SK-N-MC (cell line): Measurements from ENCODE around the gene SLCO3A1.

Experiments
- EZH2 ChIP-seq: fragments of 200-600 bp; sonication (generic); IDR thresholded peaks from one replicate; pipeline ENCODE4 v1.6.1; 2017; ENCODE audit warnings: antibody characterized with exemption
- FOXP2 ChIP-seq: optimal IDR thresholded peaks from 2 replicates; pipeline ENCODE3; 2011; ENCODE audit warnings: mild to moderate bottlenecking, moderate library complexity; ENCODE audit not compliant: insufficient read depth; ENCODE audit errors: extremely low read length, control extremely low read depth
- POLR2AphosphoS5 ChIP-seq: IDR thresholded peaks from 2 replicates; pipeline ENCODE4 v1.6.1; 2012; ENCODE audit warnings: mild to moderate bottlenecking, low read depth, low read length, borderline replicate concordance

- TF ChIP-seq POLR2AphosphoS5 (no peak), EZH2 (no peak), FOXP2 (no peak)
Observed at GRCh38 chr15:91947293-91947679, 93.8 kb downstream of the SLCO3A1 start.
